Esophagus (tissue), 2 donors: ENCODE measurements around the gene HSD17B8. TPM values are rescaled to one million over a fixed set of nuclear protein-coding genes. Genes with fewer than 3 reads are reported as not detected.
A peak's percentile ranks its signal among the peaks of the same experiment; 100 is the strongest.

Experiments
- H3K27ac ChIP-seq, 2 donors: one replicate each; pipeline ENCODE4 v1.5.1; 2013; ENCODE audit warnings: low read depth in 2 of 2, mild to moderate bottlenecking in 2 of 2, inconsistent platforms in 1 of 2, low read length in 1 of 2, moderate library complexity in 1 of 2
- H3K27me3 ChIP-seq, 2 donors: one replicate each; pipeline ENCODE4 v1.6.1; 2013; ENCODE audit warnings: low read length in 2 of 2, control low read depth in 1 of 2, mild to moderate bottlenecking in 1 of 2; ENCODE audit not compliant: insufficient read depth in 2 of 2, control insufficient read depth in 1 of 2
- H3K36me3 ChIP-seq, 2 donors: one replicate each; pipeline ENCODE4 v1.6.1; 2013; ENCODE audit warnings: low read length in 1 of 2; ENCODE audit not compliant: control insufficient read depth in 2 of 2, insufficient read depth in 2 of 2
- H3K4me1 ChIP-seq, 2 donors: one replicate each; pipeline ENCODE4 v1.6.1; 2013; ENCODE audit warnings: low read length in 1 of 2; ENCODE audit not compliant: control insufficient read depth in 2 of 2, insufficient read depth in 2 of 2
- H3K4me3 ChIP-seq, 2 donors: one replicate each; pipeline ENCODE4 v1.5.1; 2013; ENCODE audit warnings: low read length in 2 of 2, mild to moderate bottlenecking in 2 of 2, low read depth in 1 of 2, moderate library complexity in 1 of 2
- H3K9me3 ChIP-seq, 2 donors: one replicate each; pipeline ENCODE4 v1.6.1; 2013; ENCODE audit warnings: mild to moderate bottlenecking in 2 of 2, low read depth in 1 of 2, low read length in 1 of 2, moderate library complexity in 1 of 2; ENCODE audit not compliant: control insufficient read depth in 2 of 2, insufficient read depth in 1 of 2
- WGBS, 2 donors: extraction: QIAGEN DNeasy Blood & Tissue Kit; methylation state at CpG; one replicate each; pipeline ENCODE4 v1.1.7; 2013; 5-methylcytosine and 5-hydroxymethylcytosine counted together
- polyA plus RNA-seq, 2 donors: library from polyadenylated mRNA; stranded (reverse); fragments of 200-250 nt; gene quantifications; one replicate each; pipeline ENCODE4 v1.2.3, GENCODE V29; 2013
- donor health status: healthy with polysubstance abuse.
- donor health status: Bipolar disorder and iron deficiency.

HSD17B8 gene
- polyA plus RNA-seq, 2 donors: 16.7 to 33.7 TPM

- Histone ChIP-seq H3K4me3 (no peak overlapping the region), H3K27me3 (no peaks in the 10 kb centered on the region), H3K4me1 (no peaks in the 10 kb centered on the region), H3K27ac (no peak overlapping the region), H3K9me3 (peaks cover 0 to 3% of the 10 kb centered on the region in 2 donors), H3K36me3 (no peaks in the 10 kb centered on the region)
Measured at GRCh38 chr6:33236328-33236727, 31.9 kb downstream of the HSD17B8 start.

GRCh38 chr6:33236852-33237251 lies 32.4 kb downstream of the HSD17B8 start:
- Histone ChIP-seq H3K27ac (no peak overlapping the region), H3K9me3 (peaks cover 0 to 3% of the 10 kb centered on the region in 2 donors), H3K4me1 (no peaks in the 10 kb centered on the region), H3K4me3 (no peak overlapping the region), H3K36me3 (no peaks in the 10 kb centered on the region), H3K27me3 (no peaks in the 10 kb centered on the region)
- 86 to 92% methylated on average over 6 of the region's 6 CpGs for WGBS, 2 donors

GRCh38 chr6:33237741-33238140 lies 33.3 kb downstream of the HSD17B8 start:
- H3K27ac ChIP-seq: no peak overlapping the region
- H3K4me1 ChIP-seq: no peaks in the 10 kb centered on the region
- 61 to 68% methylated on average over 2 of the region's 2 CpGs for WGBS, 2 donors
- no peaks in the 10 kb centered on the region for H3K27me3 ChIP-seq
- no peak overlapping the region for H3K4me3 ChIP-seq
- no peaks in the 10 kb centered on the region for H3K36me3 ChIP-seq
- peaks cover 0 to 3% of the 10 kb centered on the region in 2 donors for H3K9me3 ChIP-seq

GRCh38 chr6:33241968-33242367 lies 37.5 kb downstream of the HSD17B8 start:
- Histone ChIP-seq H3K36me3 (no peaks in the 10 kb centered on the region), H3K4me3 (no peak overlapping the region), H3K27ac (no peak overlapping the region), H3K27me3 (no peaks in the 10 kb centered on the region), H3K4me1 (no peaks in the 10 kb centered on the region), H3K9me3 (no peaks in the 10 kb centered on the region)
- 58 to 60% methylated on average over 3 of the region's 3 CpGs for WGBS, 2 donors

GRCh38 chr6:33243476-33243875 lies 39.0 kb downstream of the HSD17B8 start:
- Histone ChIP-seq H3K4me3 (no peak overlapping the region), H3K27ac (no peak overlapping the region), H3K4me1 (no peaks in the 10 kb centered on the region), H3K36me3 (no peaks in the 10 kb centered on the region), H3K9me3 (no peaks in the 10 kb centered on the region), H3K27me3 (no peaks in the 10 kb centered on the region)
- WGBS, 2 donors: 28 to 34% methylated on average over 1 of the region's 1 CpG

GRCh38 chr6:33247977-33248642 lies 43.7 kb downstream of the HSD17B8 start:
- H3K27me3 ChIP-seq: no peaks in the 10 kb centered on the region
- H3K4me1 ChIP-seq: peaks cover 7 to 12% of the 10 kb centered on the region in 2 donors
- H3K36me3 ChIP-seq: peaks cover 0 to 4% of the 10 kb centered on the region in 2 donors
- H3K27ac ChIP-seq: peak overlapping the region; percentile 85 to 97
- WGBS, 2 donors: 2% methylated on average over 28 of the region's 28 CpGs
- H3K9me3 ChIP-seq: no peaks in the 10 kb centered on the region
- H3K4me3 ChIP-seq: peak overlapping the region; percentile 35 to 51

- peak overlapping the region; percentile 85 to 97 for H3K27ac ChIP-seq
- WGBS, 2 donors: 0 to 1% methylated on average over 18 of the region's 18 CpGs
- no peaks in the 10 kb centered on the region for H3K27me3 ChIP-seq
- no peaks in the 10 kb centered on the region for H3K9me3 ChIP-seq
- H3K4me1 ChIP-seq: peaks cover 7 to 12% of the 10 kb centered on the region in 2 donors
- peaks cover 0 to 4% of the 10 kb centered on the region in 2 donors for H3K36me3 ChIP-seq
- H3K4me3 ChIP-seq: peak overlapping the region; percentile 35 to 51
Measured at GRCh38 chr6:33248643-33248931, 44.1 kb downstream of the HSD17B8 start.

- Histone ChIP-seq H3K36me3 (peaks cover 0 to 4% of the 10 kb centered on the region in 2 donors), H3K4me1 (peaks cover 7 to 12% of the 10 kb centered on the region in 2 donors), H3K27ac (peak overlapping the region; percentile 96 to 99), H3K27me3 (no peaks in the 10 kb centered on the region), H3K4me3 (peak overlapping the region; percentile 59 to 62), H3K9me3 (no peaks in the 10 kb centered on the region)
- 0 to 1% methylated on average over 58 of the region's 58 CpGs for WGBS, 2 donors
Measured at GRCh38 chr6:33248932-33249731, 44.7 kb downstream of the HSD17B8 start.

- H3K9me3 ChIP-seq: no peaks in the 10 kb centered on the region
- no peaks in the 10 kb centered on the region for H3K27me3 ChIP-seq
- peak overlapping the region; percentile 96 to 99 for H3K27ac ChIP-seq
- H3K4me3 ChIP-seq: peak overlapping the region; percentile 59 to 62
- 10 to 18% methylated on average over 15 of the region's 15 CpGs for WGBS, 2 donors
- H3K36me3 ChIP-seq: peaks cover 0 to 4% of the 10 kb centered on the region in 2 donors
- peaks cover 7 to 12% of the 10 kb centered on the region in 2 donors for H3K4me1 ChIP-seq
Measured at GRCh38 chr6:33249732-33250630, 45.5 kb downstream of the HSD17B8 start.
